Measurements from ENCODE around the gene FAM149A.

The FAM149A gene

DNA sequence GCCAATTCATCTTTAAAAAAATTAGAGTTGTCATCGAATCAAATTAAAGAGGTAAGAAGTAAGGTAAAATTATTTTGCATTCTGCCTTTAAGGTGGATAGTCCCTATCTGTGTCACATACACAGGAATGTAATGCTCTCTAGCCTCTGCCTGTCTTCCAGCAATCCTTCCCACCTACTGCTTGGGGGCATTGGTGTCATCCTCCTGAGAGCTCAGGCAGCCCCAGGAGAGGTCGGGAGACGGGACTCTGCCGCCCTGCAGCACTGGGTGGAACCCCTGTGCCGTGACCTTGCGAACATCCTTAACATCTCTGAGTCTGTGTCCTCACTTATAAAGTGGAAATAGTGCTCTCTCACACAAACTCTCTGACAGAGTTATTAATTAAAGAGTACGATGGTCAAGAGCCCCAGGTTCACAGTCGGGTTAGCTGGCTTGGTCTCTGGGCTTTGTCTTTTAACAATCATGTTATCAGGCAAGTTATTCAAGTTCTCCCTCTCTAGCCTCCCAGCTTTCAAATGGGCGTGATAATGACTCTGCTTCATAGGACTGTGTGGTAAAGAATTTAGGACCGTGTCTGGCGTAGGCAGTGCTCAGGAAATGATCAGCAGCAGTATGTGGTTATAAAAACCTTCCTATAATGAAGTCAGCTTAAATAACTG is 25.4 kb upstream of the FAM149A start:
- Histone ChIP-seq H3K27ac (ENCODE audit: insufficient read depth, low read length, poor library complexity, severe bottlenecking) (no peak overlapping the region), H3K9me3 (ENCODE audit: control insufficient read depth, low read length) (no peaks in the 10 kb centered on the region), H3K4me3 (ENCODE audit: insufficient read depth, low read depth, low read length, poor library complexity, severe bottlenecking) (no peak overlapping the region), H3K4me1 (ENCODE audit: control insufficient read depth, insufficient read depth, low read length, poor library complexity, severe bottlenecking) (no peaks in the 10 kb centered on the region), H3K27me3 (replicated peaks; ENCODE audit: control insufficient read depth, insufficient read depth, low read length, poor library complexity, severe bottlenecking) (no peaks in the 10 kb centered on the region), H3K36me3 (ENCODE audit: control insufficient read depth, insufficient read depth, low read length) (no peaks in the 10 kb centered on the region)
- no peak for DNase-seq

DNA sequence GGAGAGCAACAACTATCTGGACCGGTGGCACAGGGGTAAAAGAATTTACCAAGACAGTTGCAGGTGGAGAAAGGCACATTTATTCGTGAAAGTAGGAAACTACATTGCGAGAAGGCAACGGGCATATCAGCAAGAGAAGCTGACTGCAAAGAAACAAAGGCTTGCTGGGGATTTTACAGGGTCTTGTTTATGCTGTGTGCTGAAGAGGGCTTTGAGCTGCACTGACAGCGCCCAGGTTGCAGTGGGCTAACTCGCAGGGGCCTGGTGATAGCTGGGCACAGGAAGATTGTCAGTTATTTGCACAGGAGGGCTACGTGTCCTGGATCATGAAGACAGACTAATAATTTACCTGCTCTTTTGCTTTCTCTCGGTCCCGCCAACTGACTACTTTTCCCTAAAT is 24.8 kb upstream of the FAM149A start:
- Histone ChIP-seq H3K4me3 (ENCODE audit: insufficient read depth, low read depth, low read length, poor library complexity, severe bottlenecking) (no peak overlapping the region), H3K9me3 (ENCODE audit: control insufficient read depth, low read length) (no peaks in the 10 kb centered on the region), H3K36me3 (ENCODE audit: control insufficient read depth, insufficient read depth, low read length) (no peaks in the 10 kb centered on the region), H3K27me3 (replicated peaks; ENCODE audit: control insufficient read depth, insufficient read depth, low read length, poor library complexity, severe bottlenecking) (no peaks in the 10 kb centered on the region), H3K27ac (ENCODE audit: insufficient read depth, low read length, poor library complexity, severe bottlenecking) (no peak overlapping the region), H3K4me1 (ENCODE audit: control insufficient read depth, insufficient read depth, low read length, poor library complexity, severe bottlenecking) (no peaks in the 10 kb centered on the region)
- DNase-seq: no peak

DNA sequence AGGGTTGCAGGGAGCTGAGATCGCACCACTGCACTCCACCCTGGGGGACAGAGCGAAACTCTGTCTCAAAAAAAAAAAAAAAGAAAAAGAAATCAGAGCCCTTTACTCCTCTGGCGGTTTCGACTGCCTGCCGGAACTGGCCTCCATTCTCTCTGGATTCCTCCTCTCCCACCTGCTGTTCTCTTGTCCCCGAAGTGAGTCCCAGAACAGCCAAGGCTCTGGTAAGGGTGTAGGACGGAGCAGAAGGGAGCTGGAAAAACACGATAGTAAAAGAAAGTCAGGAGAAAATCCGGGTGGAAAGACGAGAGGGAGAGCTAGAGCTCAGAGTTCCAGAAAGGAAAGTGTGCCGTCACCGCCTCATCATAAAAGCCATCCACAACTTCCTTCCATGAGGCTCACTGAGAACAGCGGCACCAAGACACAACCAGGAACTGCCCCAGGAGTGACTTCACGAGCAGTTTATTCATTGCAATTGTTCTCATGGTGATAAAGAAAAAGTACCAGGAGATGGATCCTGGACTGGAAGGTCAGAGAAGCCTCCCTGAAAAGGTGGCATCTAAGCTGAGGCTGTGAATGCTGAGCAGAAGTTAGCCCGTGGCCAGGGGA is 23.2 kb upstream of the FAM149A start:
- DNase-seq: no peak
- Histone ChIP-seq H3K4me1 (ENCODE audit: control insufficient read depth, insufficient read depth, low read length, poor library complexity, severe bottlenecking) (no peaks in the 10 kb centered on the region), H3K36me3 (ENCODE audit: control insufficient read depth, insufficient read depth, low read length) (no peaks in the 10 kb centered on the region), H3K4me3 (ENCODE audit: insufficient read depth, low read depth, low read length, poor library complexity, severe bottlenecking) (no peak overlapping the region), H3K9me3 (ENCODE audit: control insufficient read depth, low read length) (no peaks in the 10 kb centered on the region), H3K27me3 (replicated peaks; ENCODE audit: control insufficient read depth, insufficient read depth, low read length, poor library complexity, severe bottlenecking) (no peaks in the 10 kb centered on the region), H3K27ac (ENCODE audit: insufficient read depth, low read length, poor library complexity, severe bottlenecking) (no peak overlapping the region)

GRCh38 chr4:186082221-186082620 is 22.3 kb upstream of the FAM149A start:
- Histone ChIP-seq H3K27me3 (replicated peaks; ENCODE audit: control insufficient read depth, insufficient read depth, low read length, poor library complexity, severe bottlenecking) (no peaks in the 10 kb centered on the region), H3K36me3 (ENCODE audit: control insufficient read depth, insufficient read depth, low read length) (no peaks in the 10 kb centered on the region), H3K4me1 (ENCODE audit: control insufficient read depth, insufficient read depth, low read length, poor library complexity, severe bottlenecking) (no peaks in the 10 kb centered on the region), H3K4me3 (ENCODE audit: insufficient read depth, low read depth, low read length, poor library complexity, severe bottlenecking) (no peak overlapping the region), H3K27ac (ENCODE audit: insufficient read depth, low read length, poor library complexity, severe bottlenecking) (no peak overlapping the region), H3K9me3 (ENCODE audit: control insufficient read depth, low read length) (no peaks in the 10 kb centered on the region)
- DNase-seq: no peak

DNA sequence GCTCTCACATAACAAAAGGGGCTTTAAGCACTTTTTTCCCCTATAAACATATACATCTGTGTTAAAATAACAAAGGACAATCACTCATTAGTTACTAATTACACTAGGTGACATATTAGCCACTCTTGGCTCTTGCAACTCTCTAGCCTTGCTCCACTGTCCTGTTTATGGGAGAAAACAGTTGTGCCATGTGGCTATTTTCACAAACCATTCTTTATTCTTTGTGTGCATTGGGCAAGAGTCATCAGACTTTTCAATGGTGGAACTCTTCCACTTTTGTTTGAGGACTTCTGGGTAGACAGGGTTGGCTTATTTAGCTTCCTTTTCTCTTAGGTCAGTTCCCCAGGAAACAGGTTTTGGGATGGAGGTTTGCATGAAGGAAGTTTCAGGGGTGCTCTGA is 16.0 kb upstream of the FAM149A start:
- Histone ChIP-seq H3K9me3 (ENCODE audit: control insufficient read depth, low read length) (no peaks in the 10 kb centered on the region), H3K27me3 (replicated peaks; ENCODE audit: control insufficient read depth, insufficient read depth, low read length, poor library complexity, severe bottlenecking) (no peaks in the 10 kb centered on the region), H3K36me3 (ENCODE audit: control insufficient read depth, insufficient read depth, low read length) (no peaks in the 10 kb centered on the region), H3K4me1 (ENCODE audit: control insufficient read depth, insufficient read depth, low read length, poor library complexity, severe bottlenecking) (no peaks in the 10 kb centered on the region), H3K4me3 (ENCODE audit: insufficient read depth, low read depth, low read length, poor library complexity, severe bottlenecking) (no peak overlapping the region), H3K27ac (ENCODE audit: insufficient read depth, low read length, poor library complexity, severe bottlenecking) (no peak overlapping the region)
- no peak for DNase-seq

GRCh38 chr4:186092296-186092695 is 12.2 kb upstream of the FAM149A start:
- DNase-seq: no peak
- H3K27ac ChIP-seq (ENCODE audit: insufficient read depth, low read length, poor library complexity, severe bottlenecking): no peak overlapping the region
- no peaks in the 10 kb centered on the region for H3K27me3 ChIP-seq (replicated peaks; ENCODE audit: control insufficient read depth, insufficient read depth, low read length, poor library complexity, severe bottlenecking)
- H3K9me3 ChIP-seq (ENCODE audit: control insufficient read depth, low read length): no peaks in the 10 kb centered on the region
- H3K4me3 ChIP-seq (ENCODE audit: insufficient read depth, low read depth, low read length, poor library complexity, severe bottlenecking): no peak overlapping the region
- no peaks in the 10 kb centered on the region for H3K36me3 ChIP-seq (ENCODE audit: control insufficient read depth, insufficient read depth, low read length)
- H3K4me1 ChIP-seq (ENCODE audit: control insufficient read depth, insufficient read depth, low read length, poor library complexity, severe bottlenecking): no peaks in the 10 kb centered on the region

- no peak for DNase-seq
- Histone ChIP-seq H3K27me3 (replicated peaks; ENCODE audit: control insufficient read depth, insufficient read depth, low read length, poor library complexity, severe bottlenecking) (no peaks in the 10 kb centered on the region), H3K27ac (ENCODE audit: insufficient read depth, low read length, poor library complexity, severe bottlenecking) (no peak overlapping the region), H3K36me3 (ENCODE audit: control insufficient read depth, insufficient read depth, low read length) (no peaks in the 10 kb centered on the region), H3K4me3 (ENCODE audit: insufficient read depth, low read depth, low read length, poor library complexity, severe bottlenecking) (no peak overlapping the region), H3K9me3 (ENCODE audit: control insufficient read depth, low read length) (no peaks in the 10 kb centered on the region), H3K4me1 (ENCODE audit: control insufficient read depth, insufficient read depth, low read length, poor library complexity, severe bottlenecking) (no peaks in the 10 kb centered on the region)
Measured at GRCh38 chr4:186095406-186095805, 9.1 kb upstream of the FAM149A start.

DNA sequence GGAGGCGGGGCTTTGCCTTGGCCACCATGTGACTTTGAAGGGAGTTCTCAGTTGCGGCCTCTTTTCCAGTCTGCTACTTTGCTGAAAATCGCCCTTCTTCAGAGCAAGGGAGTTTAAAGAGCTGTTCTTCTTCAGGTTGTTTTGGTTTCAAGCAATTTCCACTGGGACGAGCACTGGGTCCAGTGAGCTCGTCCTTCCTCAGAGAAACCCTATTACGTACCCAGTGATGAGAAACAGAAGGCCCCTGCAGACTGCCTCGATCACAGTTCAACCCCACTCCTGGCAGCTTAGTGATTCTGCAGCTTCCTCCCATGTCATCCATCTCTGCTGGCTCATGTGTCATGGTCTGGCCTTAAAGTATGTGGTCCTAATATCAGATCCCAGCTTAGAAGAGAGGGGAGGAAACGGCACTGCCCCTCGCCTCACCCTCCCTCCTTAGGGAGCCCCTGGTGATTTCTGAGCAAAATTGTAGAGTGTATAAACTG is 7.8 kb upstream of the FAM149A start:
- no peaks in the 10 kb centered on the region for H3K36me3 ChIP-seq (ENCODE audit: control insufficient read depth, insufficient read depth, low read length)
- H3K9me3 ChIP-seq (ENCODE audit: control insufficient read depth, low read length): no peaks in the 10 kb centered on the region
- no peak overlapping the region for H3K27ac ChIP-seq (ENCODE audit: insufficient read depth, low read length, poor library complexity, severe bottlenecking)
- H3K4me1 ChIP-seq (ENCODE audit: control insufficient read depth, insufficient read depth, low read length, poor library complexity, severe bottlenecking): no peaks in the 10 kb centered on the region
- no peak for DNase-seq
- H3K4me3 ChIP-seq (ENCODE audit: insufficient read depth, low read depth, low read length, poor library complexity, severe bottlenecking): no peak overlapping the region
- H3K27me3 ChIP-seq (replicated peaks; ENCODE audit: control insufficient read depth, insufficient read depth, low read length, poor library complexity, severe bottlenecking): no peaks in the 10 kb centered on the region

DNA sequence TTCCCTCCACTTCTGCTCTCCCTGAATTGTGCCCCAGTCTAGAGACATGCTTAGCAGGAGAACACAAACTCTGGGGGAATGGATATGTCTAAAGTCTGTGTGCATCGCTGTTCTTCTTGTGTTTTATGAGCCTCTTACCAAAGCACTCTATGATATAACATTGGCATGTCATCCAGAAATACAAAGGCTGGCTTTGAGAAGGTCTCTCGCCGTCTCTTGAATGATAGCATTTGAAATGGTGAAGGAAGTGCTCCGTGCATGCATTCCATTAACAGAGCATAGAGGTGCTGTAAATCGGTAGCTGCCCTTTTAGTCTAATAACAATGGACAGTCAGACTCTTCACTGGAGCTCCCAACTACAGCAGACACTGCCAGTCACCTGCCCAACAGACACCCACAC is 7.1 kb upstream of the FAM149A start:
- Histone ChIP-seq H3K36me3 (ENCODE audit: control insufficient read depth, insufficient read depth, low read length) (no peaks in the 10 kb centered on the region), H3K4me1 (ENCODE audit: control insufficient read depth, insufficient read depth, low read length, poor library complexity, severe bottlenecking) (no peaks in the 10 kb centered on the region), H3K27ac (ENCODE audit: insufficient read depth, low read length, poor library complexity, severe bottlenecking) (no peak overlapping the region), H3K4me3 (ENCODE audit: insufficient read depth, low read depth, low read length, poor library complexity, severe bottlenecking) (no peak overlapping the region), H3K27me3 (replicated peaks; ENCODE audit: control insufficient read depth, insufficient read depth, low read length, poor library complexity, severe bottlenecking) (no peaks in the 10 kb centered on the region), H3K9me3 (ENCODE audit: control insufficient read depth, low read length) (no peaks in the 10 kb centered on the region)
- no peak for DNase-seq

DNA sequence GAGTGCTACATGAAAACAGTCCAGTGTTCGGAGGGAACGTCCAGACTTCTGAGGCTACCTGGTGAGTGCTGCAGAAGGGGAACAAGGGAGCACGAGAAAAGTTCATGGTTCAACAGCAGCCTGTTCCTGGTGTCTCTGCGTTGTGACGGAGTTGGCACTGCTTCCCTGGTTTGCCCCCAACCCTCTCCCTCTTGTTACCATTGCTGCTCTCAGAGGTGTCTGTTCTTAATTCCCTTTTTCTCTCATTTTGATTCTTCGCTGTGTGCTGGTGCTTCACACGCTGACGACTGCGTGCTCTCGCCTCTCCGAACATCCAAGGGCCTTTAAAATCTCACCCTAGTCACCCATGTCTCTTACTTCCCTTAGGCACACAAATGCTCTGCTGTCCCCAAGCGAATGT is 1.6 kb upstream of the FAM149A start:
- Histone ChIP-seq H3K27me3 (replicated peaks; ENCODE audit: control insufficient read depth, insufficient read depth, low read length, poor library complexity, severe bottlenecking) (peaks cover 16% of the 10 kb centered on the region), H3K36me3 (ENCODE audit: control insufficient read depth, insufficient read depth, low read length) (no peaks in the 10 kb centered on the region), H3K27ac (ENCODE audit: insufficient read depth, low read length, poor library complexity, severe bottlenecking) (no peak overlapping the region), H3K9me3 (ENCODE audit: control insufficient read depth, low read length) (no peaks in the 10 kb centered on the region), H3K4me3 (ENCODE audit: insufficient read depth, low read depth, low read length, poor library complexity, severe bottlenecking) (no peak overlapping the region), H3K4me1 (ENCODE audit: control insufficient read depth, insufficient read depth, low read length, poor library complexity, severe bottlenecking) (peaks cover 7% of the 10 kb centered on the region)
- DNase-seq: no peak
